DOHH2 (cell line): Measurements from ENCODE around the gene SRSF12.

Experiments
- EZH2phosphoT487 ChIP-seq: fragments of 200-600 bp; sonication (generic); IDR thresholded peaks from 2 replicates; pipeline ENCODE4 v1.6.1; 2017; ENCODE audit warnings: borderline replicate concordance, mild to moderate bottlenecking, antibody characterized with exemption, low read length, moderate library complexity, mixed read lengths
- TF ChIP-seq, protein P1 (sequence below): fragments of 200-600 bp; sonication (generic); IDR thresholded peaks from one replicate; pipeline ENCODE4 v1.5.1; 2014; ENCODE audit warnings: antibody characterized with exemption, mild to moderate bottlenecking, low read depth, low read length; ENCODE audit not compliant: poor library complexity, severe bottlenecking

DNA sequence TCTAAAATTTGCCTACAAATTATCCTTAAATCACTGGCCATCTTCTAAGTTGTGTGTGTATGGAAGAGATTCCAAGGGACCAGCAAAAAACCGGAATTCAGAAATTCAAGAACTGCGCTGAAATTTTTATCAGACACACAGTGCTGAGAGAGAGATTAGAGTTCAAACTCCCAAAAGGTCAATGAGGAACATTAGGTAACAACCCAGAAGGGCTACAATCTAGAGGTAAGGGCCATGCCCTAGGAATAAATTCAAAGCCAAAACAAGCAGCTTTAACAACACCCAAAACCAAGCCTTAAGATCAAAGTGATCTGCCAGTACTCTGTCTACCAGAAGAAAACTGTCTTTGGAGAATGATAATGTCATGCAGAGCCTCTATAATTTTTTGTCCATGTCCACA, 17.8 kb downstream of the SRSF12 start:
- TF ChIP-seq EZH2phosphoT487 = no peak
- TF ChIP-seq, protein P1, sequence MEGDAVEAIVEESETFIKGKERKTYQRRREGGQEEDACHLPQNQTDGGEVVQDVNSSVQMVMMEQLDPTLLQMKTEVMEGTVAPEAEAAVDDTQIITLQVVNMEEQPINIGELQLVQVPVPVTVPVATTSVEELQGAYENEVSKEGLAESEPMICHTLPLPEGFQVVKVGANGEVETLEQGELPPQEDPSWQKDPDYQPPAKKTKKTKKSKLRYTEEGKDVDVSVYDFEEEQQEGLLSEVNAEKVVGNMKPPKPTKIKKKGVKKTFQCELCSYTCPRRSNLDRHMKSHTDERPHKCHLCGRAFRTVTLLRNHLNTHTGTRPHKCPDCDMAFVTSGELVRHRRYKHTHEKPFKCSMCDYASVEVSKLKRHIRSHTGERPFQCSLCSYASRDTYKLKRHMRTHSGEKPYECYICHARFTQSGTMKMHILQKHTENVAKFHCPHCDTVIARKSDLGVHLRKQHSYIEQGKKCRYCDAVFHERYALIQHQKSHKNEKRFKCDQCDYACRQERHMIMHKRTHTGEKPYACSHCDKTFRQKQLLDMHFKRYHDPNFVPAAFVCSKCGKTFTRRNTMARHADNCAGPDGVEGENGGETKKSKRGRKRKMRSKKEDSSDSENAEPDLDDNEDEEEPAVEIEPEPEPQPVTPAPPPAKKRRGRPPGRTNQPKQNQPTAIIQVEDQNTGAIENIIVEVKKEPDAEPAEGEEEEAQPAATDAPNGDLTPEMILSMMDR = no peak
